ENCODE data around the gene ACSL3. TPM values are rescaled to one million over a fixed set of nuclear protein-coding genes. Genes with fewer than 3 reads are reported as not detected.
A peak's percentile ranks its signal among the peaks of the same experiment; 100 is the strongest.
"Not testable (repeated sequence)": the region's sequence is repeated elsewhere in the genome, so short reads cannot be mapped to it uniquely, and the experiment has no call there.

ACSL3 gene
- 10 to 100 TPM; 74.2 to 91.8 (median 77.1) TPM for polyA plus RNA-seq (ENCODE audit: insufficient read length in 3 of 3)

DNA sequence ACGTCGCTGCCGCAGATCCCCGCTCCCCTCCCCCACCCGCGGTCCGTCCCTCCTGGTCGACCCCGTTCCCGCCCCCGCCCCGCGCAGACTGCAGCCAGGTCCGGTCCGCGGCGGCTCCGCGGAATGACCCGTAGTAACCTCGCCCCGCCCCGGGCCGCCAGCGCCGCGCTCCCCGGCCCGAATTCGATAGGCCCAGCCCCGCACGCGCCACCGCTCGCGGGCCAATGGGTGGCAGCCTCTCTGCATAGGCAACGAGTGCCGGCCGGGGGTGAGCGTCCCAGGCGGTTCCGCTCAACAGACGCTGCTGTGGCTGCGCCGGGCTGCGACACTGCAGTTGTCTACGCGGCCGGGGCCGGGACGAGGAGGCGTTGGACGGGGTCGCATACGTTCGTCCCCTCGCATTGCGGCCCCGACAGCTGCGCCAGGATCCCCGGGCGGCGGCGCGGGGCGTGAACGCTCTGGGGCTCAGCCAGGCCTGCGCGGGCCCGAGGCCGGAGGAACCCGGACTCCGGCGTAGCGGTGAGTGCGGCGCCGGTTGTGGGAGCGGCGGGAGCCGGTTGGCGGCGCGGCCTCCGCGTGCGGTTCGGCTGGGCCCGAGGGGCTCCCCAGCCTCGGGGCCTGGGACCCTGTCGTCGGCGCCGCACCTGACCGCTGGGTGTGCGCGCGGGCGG, at the start of gene ACSL3:
TSS of gene ACSL3 (plus strand) at position 297 of the 671 bp plus-strand sequence. CDS start 47,737 bp downstream, outside the sequence.
- peak in 2 of 3 donors; percentile 86 to 88 for DNase-seq (ENCODE audit: low read depth in 3 of 3, low spot score in 2 of 3)

DNA sequence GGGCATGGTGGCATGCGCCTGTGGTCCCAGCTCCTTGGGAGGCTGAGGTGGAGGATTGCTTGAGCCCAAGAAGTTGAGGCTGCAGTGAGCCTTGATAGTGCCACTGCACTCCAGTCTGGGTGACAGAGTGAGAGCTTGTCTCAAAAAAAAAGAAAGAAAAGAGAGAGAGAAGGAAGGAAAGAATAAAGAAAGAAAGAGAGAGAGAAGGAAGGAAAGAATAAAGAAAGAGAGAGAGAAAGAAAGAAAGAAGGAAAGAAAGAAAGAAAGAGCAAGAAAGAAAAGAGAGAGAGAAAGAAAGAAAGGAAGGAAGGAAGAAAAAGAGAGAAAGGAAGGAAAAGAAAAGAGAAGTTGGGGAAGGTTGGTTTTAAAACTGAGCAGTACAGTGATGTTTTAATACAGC, 49.0 kb upstream of the ACSL3 start:
- DNase-seq (ENCODE audit: low read depth in 3 of 3, low spot score in 2 of 3), result no peak

DNA sequence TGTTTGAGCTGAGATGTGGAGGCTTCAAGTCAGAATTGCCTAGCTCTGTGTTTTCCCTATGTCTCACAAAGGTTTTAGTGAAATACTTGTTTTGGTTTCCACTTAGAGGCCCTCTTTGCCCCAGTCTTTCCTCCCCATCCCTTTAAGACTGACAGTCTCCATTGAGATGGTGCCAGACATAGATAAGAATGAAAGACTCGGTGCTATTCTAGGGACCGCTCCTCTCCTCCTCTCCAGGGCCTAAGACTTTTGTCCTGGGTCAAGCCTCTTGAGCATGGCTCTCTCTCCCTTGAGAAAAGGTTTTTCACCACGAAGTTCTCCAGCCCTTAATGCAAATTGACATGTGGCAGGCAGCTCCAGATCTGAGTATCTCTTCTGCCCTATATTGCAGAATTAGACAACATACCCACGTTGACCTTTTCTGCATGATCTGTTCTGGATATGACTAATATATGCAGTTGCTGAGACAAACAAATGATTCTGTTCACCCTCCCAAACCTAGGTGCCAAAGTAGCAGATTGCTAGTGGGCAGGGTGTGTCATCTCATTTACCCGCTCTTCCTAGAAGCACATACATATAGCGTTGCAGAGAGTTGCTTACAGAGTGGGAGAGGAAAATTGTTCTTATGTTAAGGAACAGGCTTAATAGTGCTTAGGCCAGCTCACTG, 47.5 kb upstream of the ACSL3 start:
- DNase-seq (ENCODE audit: low read depth in 3 of 3, low spot score in 2 of 3), result no peak

DNA sequence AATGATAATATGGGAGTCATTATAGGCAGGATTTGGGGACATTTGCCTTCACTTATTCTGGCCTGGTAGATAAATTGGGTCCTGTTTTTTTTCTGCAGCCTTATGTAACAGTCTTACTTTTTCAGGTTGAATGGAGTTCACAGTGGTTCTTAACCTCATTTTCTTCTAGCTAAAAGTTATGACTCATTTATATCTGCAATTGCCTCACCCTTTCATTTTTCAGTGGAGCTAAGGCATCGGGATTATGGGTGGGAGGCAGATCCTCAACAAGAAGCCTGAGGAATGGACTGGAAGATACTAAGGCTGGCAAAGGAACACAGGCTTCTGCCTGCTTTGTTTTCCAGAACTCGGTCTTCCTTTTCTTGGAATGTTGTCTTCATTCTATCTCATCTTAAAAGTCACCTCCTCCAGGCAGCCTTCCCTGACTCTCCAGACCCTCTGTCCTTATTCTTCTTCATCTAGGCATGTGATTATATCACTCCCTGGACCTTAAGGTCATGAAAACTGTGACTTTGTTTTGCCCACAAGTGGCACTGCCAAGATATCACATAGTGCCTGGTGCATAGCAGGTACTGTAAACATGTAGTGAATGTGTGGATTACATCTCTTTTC, 41.0 kb upstream of the ACSL3 start:
- DNase-seq (ENCODE audit: low read depth in 3 of 3, low spot score in 2 of 3), result no peak

DNA sequence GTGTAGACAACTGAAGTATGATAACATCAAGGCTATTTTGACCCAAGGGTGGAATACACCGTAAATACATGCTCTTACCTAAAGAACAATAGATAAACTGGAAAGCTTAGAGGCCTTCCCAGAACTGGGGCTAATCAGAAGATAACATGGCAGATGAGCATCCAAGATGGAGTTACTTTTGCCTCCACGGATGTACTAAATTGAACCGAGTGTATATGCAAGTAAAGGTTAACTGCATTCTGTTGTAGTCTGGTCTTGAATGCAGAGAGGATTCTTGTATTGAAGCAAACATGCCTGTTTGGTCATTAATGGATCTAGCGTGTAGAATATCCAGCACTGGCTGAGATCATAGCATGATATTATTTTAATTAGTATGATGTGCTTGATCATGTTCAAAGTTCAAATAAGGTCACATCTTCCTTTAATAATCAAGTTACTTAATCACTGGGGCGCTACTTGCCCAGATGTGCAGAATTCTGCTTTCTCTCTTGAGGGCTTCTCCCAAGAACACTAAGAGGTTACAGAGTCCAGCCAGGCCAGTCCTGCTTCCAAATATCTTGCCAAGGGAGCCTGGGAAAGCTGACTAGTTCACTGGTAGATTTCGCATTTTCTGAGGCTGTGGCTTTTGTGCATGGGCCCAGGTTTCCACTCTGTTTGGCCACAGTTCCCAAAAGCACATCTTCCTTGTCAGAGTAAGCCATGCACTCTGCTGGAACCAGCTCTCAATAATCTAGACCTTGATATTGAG, 37.5 kb upstream of the ACSL3 start:
- DNase-seq (ENCODE audit: low read depth in 3 of 3, low spot score in 2 of 3), result no peak

DNA sequence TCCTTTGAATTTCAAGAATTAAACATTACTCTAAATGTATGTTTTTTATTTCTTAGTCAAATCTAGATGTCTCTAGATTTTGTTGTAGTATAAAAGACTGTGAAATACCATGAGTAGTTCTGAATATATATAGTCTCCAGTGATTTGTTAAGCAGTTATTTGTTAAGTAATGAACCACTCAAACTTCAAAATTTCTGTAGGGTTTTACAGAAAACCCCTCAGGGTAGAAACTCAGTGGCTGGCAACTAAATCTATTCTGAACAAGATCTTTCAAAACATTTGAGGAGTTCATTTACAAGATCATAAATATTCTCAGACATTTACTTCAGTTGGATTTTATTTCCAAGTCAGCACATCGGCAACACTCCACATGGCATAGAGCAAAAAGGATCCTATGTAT, 35.8 kb upstream of the ACSL3 start:
- no peak for DNase-seq (ENCODE audit: low read depth in 3 of 3, low spot score in 2 of 3)

DNA sequence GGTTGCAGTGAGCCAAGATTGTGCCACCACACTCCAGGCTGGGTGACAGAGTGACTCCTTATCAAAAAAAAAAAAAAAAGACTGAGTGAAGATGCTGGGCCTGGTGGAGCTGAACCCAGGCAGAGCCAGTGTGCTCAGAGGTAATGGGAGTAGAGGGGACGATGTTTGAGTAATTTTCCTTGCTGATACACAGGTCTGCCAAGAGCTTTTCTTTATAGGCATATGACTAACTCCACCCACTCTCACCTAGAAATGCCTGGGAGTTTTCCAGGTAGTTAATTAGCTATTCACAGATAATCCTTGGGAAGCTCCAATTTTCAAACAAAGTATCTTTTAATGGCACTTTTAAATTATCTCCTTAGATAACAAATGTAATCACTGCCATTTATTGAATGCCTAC, 33.4 kb upstream of the ACSL3 start:
- DNase-seq (ENCODE audit: low read depth in 3 of 3, low spot score in 2 of 3), result no peak

DNA sequence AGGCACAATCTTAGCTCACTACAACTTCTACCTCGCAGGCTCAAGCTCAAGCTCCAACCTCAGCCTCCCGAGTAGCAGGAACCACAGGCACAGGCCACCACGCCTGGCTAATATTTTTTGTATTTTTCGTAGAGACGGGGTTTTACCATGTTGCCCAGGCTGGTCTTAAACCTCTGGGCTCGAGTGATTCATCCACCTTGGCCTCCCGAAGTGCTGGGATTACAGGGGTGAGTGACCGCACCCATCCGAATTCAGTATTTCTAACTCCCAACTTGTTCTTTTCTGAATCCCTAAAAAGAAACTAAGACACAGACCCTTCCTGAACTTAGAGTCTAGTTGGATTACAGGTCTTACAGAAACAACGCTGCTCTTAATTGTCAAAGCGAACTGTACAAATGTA, 32.3 kb upstream of the ACSL3 start:
- no peak for DNase-seq (ENCODE audit: low read depth in 3 of 3, low spot score in 2 of 3)

DNA sequence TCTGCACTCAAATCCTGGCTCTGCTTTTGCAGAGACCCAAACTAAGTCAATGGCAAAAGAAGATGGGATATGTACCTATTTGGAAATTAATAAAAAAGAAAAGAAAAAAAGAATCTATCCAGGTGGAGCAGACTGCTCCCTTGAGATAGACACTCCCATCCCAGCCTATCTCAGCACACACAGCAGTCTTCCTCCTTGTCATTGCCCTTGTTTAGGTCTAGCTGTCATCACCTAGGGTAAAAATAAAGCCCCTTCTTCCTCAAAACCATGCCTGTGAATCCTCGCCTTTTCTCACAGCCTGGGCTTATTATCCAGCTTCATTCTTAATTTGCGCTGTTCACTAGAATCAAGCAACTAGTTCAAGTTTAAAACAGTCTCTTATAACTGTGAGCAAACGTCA, 30.7 kb upstream of the ACSL3 start:
- no peak for DNase-seq (ENCODE audit: low read depth in 3 of 3, low spot score in 2 of 3)

DNA sequence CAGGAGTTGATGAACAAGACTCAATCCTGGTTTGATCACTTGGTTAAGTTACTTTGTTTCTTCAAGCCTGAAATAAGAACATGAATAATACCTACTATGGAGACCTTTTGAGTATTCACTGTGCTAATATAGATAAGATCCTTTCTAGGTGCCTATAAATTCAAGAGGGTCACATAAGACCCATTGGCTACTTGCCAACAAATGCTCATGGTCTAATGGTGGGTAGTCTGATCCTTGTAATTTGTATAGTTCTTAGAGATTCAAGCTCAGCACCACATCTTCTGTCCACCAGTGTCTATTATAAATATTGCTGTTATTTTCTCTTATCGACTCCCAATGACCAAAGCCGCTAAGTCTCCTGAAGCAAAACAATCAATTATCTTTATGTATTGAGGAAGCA, 27.4 kb upstream of the ACSL3 start:
- no peak for DNase-seq (ENCODE audit: low read depth in 3 of 3, low spot score in 2 of 3)

DNA sequence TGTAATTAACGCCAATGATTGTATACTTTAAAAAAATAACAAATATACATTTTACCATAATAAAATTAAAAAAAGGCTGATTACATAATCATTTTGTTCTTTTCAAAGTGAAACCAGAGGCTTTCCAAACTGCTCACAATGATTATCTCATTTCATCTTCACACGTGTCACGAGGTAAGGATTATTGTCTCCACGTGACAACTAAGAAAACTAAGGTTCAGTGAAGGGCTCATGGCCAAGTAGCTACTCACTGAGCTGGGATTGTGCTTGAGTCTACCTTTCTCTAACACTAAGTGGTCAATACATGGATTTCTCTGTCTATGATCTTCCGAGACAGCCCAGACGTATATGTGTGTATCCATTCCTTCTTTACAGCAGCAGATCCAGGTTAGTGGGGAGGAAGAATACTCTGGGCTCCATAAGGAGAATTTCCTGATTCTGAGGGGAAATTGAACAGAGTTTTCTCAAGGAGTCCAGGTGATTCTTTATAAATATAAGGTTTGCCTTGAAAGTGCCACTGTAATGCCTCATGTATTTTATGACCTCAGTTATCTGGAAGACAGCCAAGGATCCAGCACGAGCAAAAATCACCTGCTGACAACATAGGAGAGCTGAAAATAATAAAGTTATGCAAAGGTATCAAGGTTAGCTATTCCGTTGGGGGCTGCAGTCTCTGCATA, 25.6 kb upstream of the ACSL3 start:
- DNase-seq (ENCODE audit: low read depth in 3 of 3, low spot score in 2 of 3), result no peak

DNA sequence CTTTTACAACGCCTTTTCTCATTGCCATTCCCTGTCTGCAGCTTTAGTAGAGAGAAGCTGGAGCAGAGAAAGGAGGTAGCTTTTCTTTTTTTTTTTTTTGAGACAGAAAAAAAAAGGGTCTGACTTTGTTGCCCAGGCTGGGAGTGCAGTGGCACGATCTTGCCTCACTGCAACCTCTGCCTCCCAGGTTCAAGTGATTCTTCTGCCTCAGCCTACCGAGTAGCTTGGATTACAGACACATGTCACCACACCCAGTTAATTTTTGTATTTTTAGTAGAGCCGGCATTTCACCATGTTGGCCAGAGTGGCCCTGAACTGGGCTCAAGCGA, 25.0 kb upstream of the ACSL3 start:
- DNase-seq (ENCODE audit: low read depth in 3 of 3, low spot score in 2 of 3), result no peak

DNA sequence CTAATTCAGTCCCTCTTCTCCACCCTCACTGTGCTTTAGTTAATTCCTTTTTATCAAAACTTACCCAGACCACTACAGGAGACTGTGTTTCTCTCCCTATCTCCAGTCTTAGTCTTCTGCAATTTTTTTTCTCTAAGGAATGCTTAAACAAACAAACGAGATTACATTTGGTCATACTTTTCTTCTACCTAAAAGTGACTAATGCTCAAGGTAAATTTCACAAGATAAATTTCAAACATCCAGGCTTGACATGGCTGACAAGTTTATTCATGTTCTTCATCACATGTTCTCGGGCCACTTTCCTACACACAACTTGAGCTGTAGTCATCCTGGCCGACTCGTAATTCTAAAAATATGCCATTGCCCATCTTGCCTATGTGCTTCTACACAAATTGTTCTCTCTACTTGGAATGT, 23.2 kb upstream of the ACSL3 start:
- DNase-seq (ENCODE audit: low read depth in 3 of 3, low spot score in 2 of 3), result no peak

DNA sequence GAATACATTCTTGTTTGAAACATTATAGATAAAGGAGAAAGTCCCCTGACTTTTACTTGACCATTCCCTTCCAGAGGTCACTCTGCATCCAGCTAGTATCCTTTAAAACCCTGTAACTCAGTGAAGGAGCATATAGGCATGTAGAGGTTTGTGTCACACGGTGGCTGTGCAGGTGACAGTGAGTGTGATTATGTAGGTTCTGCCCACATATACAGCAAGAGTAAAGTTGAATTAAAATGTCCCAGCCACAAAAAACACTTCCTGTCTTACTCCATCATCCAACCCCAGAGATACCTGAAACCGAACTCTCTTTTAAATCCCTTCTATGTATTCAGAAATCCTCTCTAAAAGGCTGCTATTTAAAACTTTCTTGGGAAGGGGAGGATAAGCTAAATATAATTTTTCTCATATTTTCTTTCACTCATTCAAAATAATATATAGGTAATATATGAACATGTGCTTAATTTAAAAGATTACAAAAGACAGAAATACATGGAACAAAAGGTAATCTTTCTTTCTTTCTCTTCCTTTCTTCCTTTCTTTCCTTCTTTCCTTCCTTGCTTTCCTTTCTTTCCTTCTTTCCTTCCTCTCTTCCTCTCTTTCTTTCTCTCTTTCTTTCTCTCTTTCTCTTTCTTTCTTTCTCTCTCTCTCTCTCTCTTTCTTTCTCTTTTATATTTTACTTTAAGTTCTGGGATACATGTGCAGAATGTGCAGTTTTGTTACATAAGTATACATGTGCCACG, 20.6 kb upstream of the ACSL3 start:
- DNase-seq (ENCODE audit: low read depth in 3 of 3, low spot score in 2 of 3), result no peak

DNA sequence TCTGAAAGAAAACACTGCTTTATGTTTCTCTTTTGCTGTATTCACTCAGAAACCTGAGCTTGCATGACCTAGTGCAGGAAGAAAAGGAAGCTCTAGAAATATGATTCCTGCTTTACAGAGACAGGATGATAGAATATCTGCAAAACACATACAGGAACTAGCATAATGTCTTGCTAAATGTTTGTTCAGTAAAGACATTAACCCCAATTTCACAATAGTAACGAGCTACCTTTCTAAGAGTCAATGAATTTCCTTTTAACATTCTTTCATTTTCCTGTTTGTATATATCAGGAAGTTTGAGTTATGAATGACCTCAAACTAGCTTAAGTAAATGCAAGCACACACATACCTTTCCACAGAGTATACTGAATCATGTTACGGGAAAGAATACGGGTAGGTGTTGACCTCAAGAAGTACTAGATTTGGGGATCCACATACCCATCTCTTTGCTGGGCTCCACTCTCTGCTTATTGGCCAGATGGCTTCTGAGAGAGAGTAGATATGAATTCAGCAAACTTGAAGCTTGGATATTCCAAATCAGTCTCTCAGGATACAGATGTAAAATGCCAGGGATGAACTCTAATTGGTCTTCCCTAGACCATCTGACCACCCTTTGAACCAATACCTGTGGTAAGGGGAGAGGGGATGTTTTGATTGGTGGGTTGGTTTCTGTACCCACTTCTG, 18.2 kb upstream of the ACSL3 start:
- no peak for DNase-seq (ENCODE audit: low read depth in 3 of 3, low spot score in 2 of 3)

DNA sequence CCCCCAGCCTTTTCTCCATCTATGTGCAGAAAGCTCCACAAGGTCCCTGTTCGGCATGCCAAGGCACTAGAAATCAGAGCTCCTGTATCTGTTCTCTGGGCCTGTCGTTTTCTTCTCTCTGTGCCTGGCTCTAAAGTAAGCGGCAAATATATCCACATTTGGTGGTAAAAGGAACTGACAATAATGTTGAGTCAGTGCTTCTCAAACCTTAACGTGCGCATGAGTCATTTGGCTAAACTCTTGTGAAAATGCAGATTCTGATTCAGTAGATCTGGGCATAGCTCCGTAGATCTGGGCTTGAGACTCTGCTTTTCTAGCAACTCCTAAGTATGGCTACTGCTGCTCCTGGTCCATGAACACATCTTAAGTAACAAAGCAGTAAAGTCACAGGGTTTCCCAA, 16.5 kb upstream of the ACSL3 start:
- DNase-seq (ENCODE audit: low read depth in 3 of 3, low spot score in 2 of 3), result no peak

DNA sequence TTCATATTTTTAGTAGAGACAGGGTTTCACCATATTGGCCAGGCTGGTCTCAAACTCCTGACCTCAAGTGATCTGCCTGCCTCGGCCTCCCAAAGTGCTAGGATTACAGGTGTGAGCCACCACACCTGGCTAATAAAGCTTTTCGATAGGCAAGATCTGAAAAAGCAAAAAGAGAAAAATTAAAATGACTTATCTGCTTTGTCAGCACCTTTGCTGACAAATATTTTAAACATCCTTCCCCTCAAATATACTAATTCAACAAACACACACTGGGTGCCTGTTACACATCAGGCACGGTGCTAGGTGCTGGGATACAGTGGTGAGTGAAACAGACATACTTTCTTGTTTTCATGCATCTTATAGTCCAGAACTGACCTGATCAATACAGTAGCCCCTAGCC, 15.5 kb upstream of the ACSL3 start:
- DNase-seq (ENCODE audit: low read depth in 3 of 3, low spot score in 2 of 3), result not testable (repeated sequence)

DNA sequence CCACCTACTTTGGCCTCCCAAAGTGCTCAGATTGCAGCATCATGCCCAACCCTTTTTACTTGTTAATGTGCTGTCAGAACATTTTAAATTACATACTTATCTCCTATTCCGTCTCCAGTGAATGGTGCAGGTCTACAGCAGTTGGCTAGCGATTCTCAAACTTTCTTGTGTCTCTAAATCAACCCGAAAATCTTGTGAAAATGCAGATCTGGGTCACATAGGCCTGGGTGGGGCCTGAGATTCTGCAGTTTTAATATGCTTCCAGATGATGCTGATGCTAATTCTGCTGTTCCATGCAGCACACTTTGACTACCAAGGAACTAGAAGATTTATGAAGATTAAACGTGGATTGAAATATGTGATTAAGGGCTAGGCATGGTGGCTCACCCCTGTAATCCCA, 14.8 kb upstream of the ACSL3 start:
- no peak for DNase-seq (ENCODE audit: low read depth in 3 of 3, low spot score in 2 of 3)

DNA sequence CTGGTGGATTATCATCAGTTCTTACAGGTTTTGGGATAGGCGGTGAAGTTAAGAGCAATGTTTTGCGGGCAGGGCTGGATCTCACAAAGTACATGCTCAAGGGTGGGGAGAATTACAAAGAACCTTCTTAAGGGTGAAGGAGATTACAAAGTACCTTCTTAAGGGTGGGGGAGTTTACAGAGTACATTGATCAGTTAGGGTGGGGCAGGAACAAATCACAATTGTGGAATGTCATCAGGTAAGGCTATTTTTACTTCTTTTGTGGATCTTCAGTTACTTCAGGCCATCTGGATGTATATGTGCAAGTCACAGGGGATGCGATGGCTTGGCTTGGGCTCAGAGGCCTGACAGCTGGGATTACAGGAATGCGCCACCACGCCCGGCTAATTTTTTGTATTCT, 12.8 kb upstream of the ACSL3 start:
- DNase-seq (ENCODE audit: low read depth in 3 of 3, low spot score in 2 of 3), result not testable (repeated sequence)

DNA sequence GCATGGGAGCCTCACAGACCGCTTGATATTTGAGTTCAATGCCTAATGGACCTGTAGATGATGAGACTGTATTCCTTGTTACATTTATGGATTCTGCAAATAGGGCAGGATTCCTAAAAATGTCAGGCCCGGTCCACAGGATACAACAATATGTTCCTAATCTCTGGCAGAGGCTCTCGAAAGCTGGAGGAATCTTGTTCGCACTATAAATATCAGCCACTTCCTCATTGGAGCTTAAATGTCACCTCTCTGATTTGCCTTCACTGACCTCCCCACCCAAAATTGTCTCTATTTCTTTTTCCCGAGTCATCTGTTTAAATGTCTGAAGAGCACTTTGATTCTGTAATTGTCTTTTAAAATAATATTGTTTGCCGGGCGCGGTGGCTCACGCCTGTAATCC, 12.0 kb upstream of the ACSL3 start:
- DNase-seq (ENCODE audit: low read depth in 3 of 3, low spot score in 2 of 3), result no peak

Data from right renal cortex interstitium (tissue), 3 donors.